ENCODE measurements around the gene CNKSR3. TPM values are rescaled to one million over a fixed set of nuclear protein-coding genes. Genes with fewer than 3 reads are reported as not detected.

Gene CNKSR3
- total RNA-seq, 1 donor from 2014 or later = 2.0 TPM

DNA sequence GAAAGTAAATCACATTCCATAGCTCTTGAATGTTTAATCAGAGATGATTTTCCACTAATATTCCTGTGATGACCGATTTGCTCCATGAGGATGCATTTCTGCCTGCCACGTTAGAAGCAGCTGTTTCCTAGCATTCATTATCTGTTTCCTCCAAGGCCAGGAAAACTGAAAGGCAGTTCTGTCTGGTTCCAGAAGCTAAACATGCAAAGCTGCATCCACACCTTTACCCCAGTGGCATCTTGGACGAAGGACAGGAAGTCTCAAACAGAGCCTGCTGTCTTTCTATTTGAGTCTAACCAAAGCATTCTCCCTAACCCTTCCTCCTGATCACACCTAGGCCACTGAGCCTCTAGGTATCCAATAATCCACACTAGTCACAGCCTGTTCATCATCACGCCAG is 27.6 kb downstream of the CNKSR3 start:
- Mint-ChIP-seq H3K27ac (ENCODE audit: unreplicated experiment) (no peak overlapping the region), H3K4me3 (ENCODE audit: unreplicated experiment) (no peak overlapping the region), H3K27me3 (ENCODE audit: unreplicated experiment) (peaks cover 3% of the 10 kb centered on the region), H3K36me3 (ENCODE audit: unreplicated experiment) (no peaks in the 10 kb centered on the region), H3K9me3 (ENCODE audit: unreplicated experiment) (no peaks in the 10 kb centered on the region), H3K4me1 (ENCODE audit: low read depth, unreplicated experiment) (peaks cover 6% of the 10 kb centered on the region)
- no peak for DNase-seq
- TF ChIP-seq CTCF (IDR thresholded peaks at IDR 0.05; ENCODE audit: partially characterized antibody, unreplicated experiment) = no peak

DNA sequence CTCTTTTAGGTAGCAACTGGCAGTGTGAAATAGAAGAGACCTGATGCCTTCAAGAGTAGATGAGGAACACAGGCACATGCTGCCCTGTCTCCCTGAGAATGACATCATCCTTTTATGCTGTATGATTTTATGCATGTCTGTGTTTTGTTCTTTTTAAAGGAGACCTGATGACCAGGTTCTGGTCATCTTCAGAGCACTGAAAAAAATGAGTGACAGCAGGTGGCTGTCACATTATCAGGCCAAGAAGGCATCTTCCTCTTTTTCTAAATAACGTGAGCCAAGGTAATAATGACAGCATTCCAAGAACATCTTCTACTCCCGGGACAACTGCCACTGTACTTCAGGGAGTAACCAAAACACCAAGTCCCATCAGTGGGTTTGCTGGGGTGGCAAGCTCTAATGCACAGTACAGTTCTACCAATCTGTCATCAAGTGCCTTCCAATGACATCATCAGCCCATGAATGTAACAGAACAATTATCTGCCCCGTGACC is 28.9 kb downstream of the CNKSR3 start:
- Mint-ChIP-seq H3K4me3 (ENCODE audit: unreplicated experiment) (no peak overlapping the region), H3K27me3 (ENCODE audit: unreplicated experiment) (peaks cover 3% of the 10 kb centered on the region), H3K9me3 (ENCODE audit: unreplicated experiment) (no peaks in the 10 kb centered on the region), H3K4me1 (ENCODE audit: low read depth, unreplicated experiment) (peaks cover 6% of the 10 kb centered on the region), H3K36me3 (ENCODE audit: unreplicated experiment) (no peaks in the 10 kb centered on the region), H3K27ac (ENCODE audit: unreplicated experiment) (no peak overlapping the region)
- DNase-seq = no peak
- TF ChIP-seq CTCF (IDR thresholded peaks at IDR 0.05; ENCODE audit: partially characterized antibody, unreplicated experiment) = no peak

DNA sequence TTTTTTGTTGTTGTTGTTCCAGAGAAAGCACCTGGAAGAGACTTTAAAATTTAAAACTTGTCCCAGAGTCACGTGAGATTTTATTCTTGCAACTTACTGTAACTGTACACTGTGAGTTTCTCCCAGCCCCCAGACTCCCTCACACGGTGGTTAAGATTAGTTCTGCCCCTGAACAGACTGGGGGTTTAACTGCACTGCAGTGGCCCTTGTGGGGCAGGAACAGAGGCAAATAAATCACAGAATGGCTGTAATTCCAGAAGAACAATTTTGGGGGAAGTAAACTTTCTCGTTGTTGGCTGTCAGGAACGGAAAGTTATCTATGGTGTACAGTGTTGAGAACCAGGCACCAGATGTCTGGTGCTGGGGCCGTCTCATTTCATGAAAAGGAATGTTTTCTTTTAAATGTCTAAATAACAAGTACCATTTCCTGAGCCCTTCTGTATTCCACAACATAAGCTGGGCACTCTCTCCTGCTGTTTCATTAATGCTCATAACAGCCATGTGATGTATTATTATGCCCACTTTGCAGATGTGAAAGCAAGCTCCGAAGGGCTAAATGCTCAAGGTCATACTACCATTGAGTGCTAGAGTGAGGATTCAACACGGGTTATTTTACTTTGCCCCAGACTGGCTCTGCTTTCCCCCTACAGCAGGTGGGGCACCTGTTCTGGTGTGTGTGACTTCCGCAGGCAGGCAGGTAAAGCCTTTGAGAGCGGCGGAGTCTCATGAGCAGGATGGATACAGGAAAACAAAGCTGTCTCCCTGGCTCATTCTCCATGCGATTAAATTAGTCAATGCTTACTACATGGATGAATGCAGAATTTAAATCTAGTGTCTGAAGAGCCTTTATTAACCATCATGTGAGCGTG is 30.5 kb downstream of the CNKSR3 start:
- Mint-ChIP-seq H3K4me1 (ENCODE audit: low read depth, unreplicated experiment) (peaks cover 6% of the 10 kb centered on the region), H3K9me3 (ENCODE audit: unreplicated experiment) (no peaks in the 10 kb centered on the region), H3K27me3 (ENCODE audit: unreplicated experiment) (peaks cover 3% of the 10 kb centered on the region), H3K27ac (ENCODE audit: unreplicated experiment) (no peak overlapping the region), H3K36me3 (ENCODE audit: unreplicated experiment) (no peaks in the 10 kb centered on the region), H3K4me3 (ENCODE audit: unreplicated experiment) (no peak overlapping the region)
- TF ChIP-seq CTCF (IDR thresholded peaks at IDR 0.05; ENCODE audit: partially characterized antibody, unreplicated experiment) = no peak
- no peak for DNase-seq

- Mint-ChIP-seq H3K4me1 (ENCODE audit: low read depth, unreplicated experiment) (peaks cover 6% of the 10 kb centered on the region), H3K36me3 (ENCODE audit: unreplicated experiment) (no peaks in the 10 kb centered on the region), H3K27me3 (ENCODE audit: unreplicated experiment) (peaks cover 3% of the 10 kb centered on the region), H3K27ac (ENCODE audit: unreplicated experiment) (no peak overlapping the region), H3K9me3 (ENCODE audit: unreplicated experiment) (no peaks in the 10 kb centered on the region), H3K4me3 (ENCODE audit: unreplicated experiment) (no peak overlapping the region)
- DNase-seq = no peak
- TF ChIP-seq CTCF (IDR thresholded peaks at IDR 0.05; ENCODE audit: partially characterized antibody, unreplicated experiment) = no peak
Observed at GRCh38 chr6:154479351-154479769, 31.1 kb downstream of the CNKSR3 start.

DNA sequence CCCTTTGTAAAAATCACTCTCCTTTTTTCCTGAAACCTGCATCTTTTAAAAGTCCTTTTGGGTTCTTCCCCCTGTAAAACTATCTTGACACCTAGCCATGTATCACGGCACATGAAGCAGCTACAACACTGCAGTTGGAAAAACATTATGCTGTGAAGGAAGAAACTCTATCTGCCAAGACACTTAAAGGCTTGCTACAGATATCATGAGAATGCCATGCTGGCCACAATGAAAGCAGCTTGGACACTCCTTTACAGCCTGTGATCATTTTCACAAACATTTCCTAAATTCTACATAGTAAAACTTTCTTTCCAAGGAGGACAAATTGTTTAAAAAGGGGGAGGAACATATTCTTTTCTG is 31.8 kb downstream of the CNKSR3 start:
- Mint-ChIP-seq H3K27me3 (ENCODE audit: unreplicated experiment) (peaks cover 3% of the 10 kb centered on the region), H3K9me3 (ENCODE audit: unreplicated experiment) (no peaks in the 10 kb centered on the region), H3K36me3 (ENCODE audit: unreplicated experiment) (no peaks in the 10 kb centered on the region), H3K27ac (ENCODE audit: unreplicated experiment) (no peak overlapping the region), H3K4me3 (ENCODE audit: unreplicated experiment) (no peak overlapping the region), H3K4me1 (ENCODE audit: low read depth, unreplicated experiment) (peaks cover 6% of the 10 kb centered on the region)
- no peak for TF ChIP-seq CTCF (IDR thresholded peaks at IDR 0.05; ENCODE audit: partially characterized antibody, unreplicated experiment)
- no peak for DNase-seq

Measured in glutamatergic neuron (in vitro differentiated cells).